ENCODE results near the gene KCNAB1. TPM values are rescaled to one million over a fixed set of nuclear protein-coding genes. Genes with fewer than 3 reads are reported as not detected.

KCNAB1 gene
- total and polyA plus RNA-seq, 2 donors (not counting 3 experiments of a cell fraction or from before 2014, with no cell fraction given): 0.21 TPM; not detected in 1

DNA sequence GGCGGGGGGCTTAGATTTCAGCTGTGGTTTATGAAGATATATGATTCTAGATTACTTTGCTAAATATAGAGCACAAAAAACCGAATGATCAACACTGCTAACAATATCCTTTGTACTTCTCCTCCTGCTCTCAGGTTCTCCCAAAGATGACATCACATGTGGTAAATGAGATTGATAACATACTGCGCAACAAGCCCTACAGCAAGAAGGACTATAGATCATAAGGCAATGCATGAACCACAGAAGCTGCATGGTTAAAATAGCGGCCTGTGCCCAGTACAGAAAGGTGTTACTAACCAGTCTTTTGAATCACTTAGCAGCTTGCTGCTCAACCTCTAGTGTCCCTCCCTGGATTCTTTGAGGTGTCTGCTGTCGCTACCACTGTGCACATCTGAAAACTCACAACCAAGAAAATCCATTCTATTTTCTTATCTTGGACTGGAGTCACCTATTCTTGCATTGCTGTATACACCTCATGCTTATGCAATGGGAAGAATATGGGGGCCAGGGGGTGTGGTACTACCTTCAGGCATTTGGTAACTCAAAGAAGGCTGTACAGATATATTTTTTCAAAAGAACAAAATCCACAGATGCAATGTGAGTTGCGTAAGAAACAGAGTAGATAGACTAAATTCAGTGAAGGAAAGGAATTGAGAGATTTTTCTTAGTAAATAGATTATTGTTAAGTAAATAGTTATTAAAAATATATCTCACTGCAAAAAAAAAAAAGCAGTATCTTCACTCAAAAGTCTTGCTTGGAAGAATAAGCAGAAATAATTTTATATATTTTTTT, 416.3 kb downstream of the KCNAB1 start:
- H3K27ac ChIP-seq (ENCODE audit: insufficient read depth, low read depth, low read length): no peak overlapping the region
- peaks cover 1% of the 10 kb centered on the region for H3K79me2 ChIP-seq (ENCODE audit: control insufficient read depth, insufficient read depth, low read length)
- no peak overlapping the region for H3K4me3 ChIP-seq (replicated peaks in 1 of 3; ENCODE audit: insufficient read depth in 1 of 3, low read depth in 1 of 3, low read length in 3 of 3)
- DNase-seq (ENCODE audit: low read depth, low spot score) (no peak), FAIRE-seq (no peak)
- H3K9me3 ChIP-seq (replicated peaks; ENCODE audit: control insufficient read depth, insufficient read depth, low read length): no peaks in the 10 kb centered on the region
- POLR2A ChIA-PET: no interaction called here
- CTCF ChIA-PET: interaction anchor here (0.7 to 2.8 kb wide), 6 partner anchors 11 to 600 kb away, joined by 3 to 29 read pairs (median 7); partner anchors contain the start of genes SSR3 and TIPARP
- TF ChIP-seq JUN (IDR thresholded peaks at IDR 0.05; ENCODE audit: borderline replicate concordance, insufficient read depth, insufficient read length, low read depth): no peak
- TF ChIP-seq, protein P1, sequence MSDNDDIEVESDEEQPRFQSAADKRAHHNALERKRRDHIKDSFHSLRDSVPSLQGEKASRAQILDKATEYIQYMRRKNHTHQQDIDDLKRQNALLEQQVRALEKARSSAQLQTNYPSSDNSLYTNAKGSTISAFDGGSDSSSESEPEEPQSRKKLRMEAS (IDR thresholded peaks at IDR 0.05; ENCODE audit: insufficient read depth, insufficient read length): no peak
- TF ChIP-seq GATA2 (IDR thresholded peaks at IDR 0.05; ENCODE audit: insufficient read depth, insufficient read length, low read depth, low read length): no peak
- H3K4me2 ChIP-seq (ENCODE audit: insufficient read depth, low read length): no peak overlapping the region
- intact Hi-C loops (cut with micrococcal nuclease): no loop called here
- H3K9me1 ChIP-seq (replicated peaks; ENCODE audit: control insufficient read depth, extremely low read depth, insufficient read depth, low read length): no peaks in the 10 kb centered on the region
- no peak overlapping the region for H2AFZ ChIP-seq (ENCODE audit: low read depth, low read length)
- no TSS peak for BruUV-seq (replicated peaks)
- H3K9ac ChIP-seq (replicated peaks; ENCODE audit: extremely low read depth, insufficient read depth, low read length): no peak overlapping the region
- H3K36me3 ChIP-seq (ENCODE audit: control insufficient read depth in 2 of 2, extremely low read depth in 1 of 2, insufficient read depth in 2 of 2, low read length in 2 of 2): peaks cover 5 to 19% of the 10 kb centered on the region in 2 experiments
- H4K20me1 ChIP-seq (replicated peaks; ENCODE audit: control insufficient read depth, extremely low read depth, insufficient read depth, low read length): no peaks in the 10 kb centered on the region
- no peaks in the 10 kb centered on the region for H3K27me3 ChIP-seq (ENCODE audit: control insufficient read depth in 2 of 2, insufficient read depth in 2 of 2, low read length in 2 of 2)
- H3K4me1 ChIP-seq (ENCODE audit: control insufficient read depth, extremely low read depth, insufficient read depth, low read length): peaks cover 10% of the 10 kb centered on the region
- dilution Hi-C loops (cut with MboI; ENCODE audit: extremely low pct_ligation_motif_present, low sequenced_read_pairs): no loop called here

DNA sequence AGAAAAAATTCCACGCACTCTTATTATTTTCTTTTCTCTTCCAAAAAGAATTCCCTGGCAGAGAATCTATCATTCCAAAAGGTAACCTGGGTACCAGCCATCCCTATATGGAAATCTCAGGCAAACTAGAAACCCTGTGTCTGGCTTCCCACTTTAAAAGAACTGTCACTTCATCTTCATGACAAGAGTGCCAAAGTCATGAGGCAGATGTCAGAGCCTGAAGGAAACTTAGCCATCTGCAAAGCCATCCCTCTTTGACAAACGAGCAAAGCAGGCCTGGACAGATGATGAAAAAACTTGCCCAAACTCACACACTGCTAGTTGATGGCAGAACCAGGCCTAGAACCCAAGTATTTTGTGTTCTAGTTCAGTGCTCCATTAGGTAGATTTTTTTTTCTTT, 418.7 kb downstream of the KCNAB1 start:
- Histone ChIP-seq H3K9me1 (replicated peaks; ENCODE audit: control insufficient read depth, extremely low read depth, insufficient read depth, low read length) (no peaks in the 10 kb centered on the region), H3K9ac (replicated peaks; ENCODE audit: extremely low read depth, insufficient read depth, low read length) (no peak overlapping the region), H3K36me3 (ENCODE audit: control insufficient read depth in 2 of 2, extremely low read depth in 1 of 2, insufficient read depth in 2 of 2, low read length in 2 of 2) (peaks cover 7 to 31% of the 10 kb centered on the region in 2 experiments), H4K20me1 (replicated peaks; ENCODE audit: control insufficient read depth, extremely low read depth, insufficient read depth, low read length) (no peaks in the 10 kb centered on the region), H3K4me3 (replicated peaks in 1 of 3; ENCODE audit: insufficient read depth in 1 of 3, low read depth in 1 of 3, low read length in 3 of 3) (no peak overlapping the region), H3K4me1 (ENCODE audit: control insufficient read depth, extremely low read depth, insufficient read depth, low read length) (peaks cover 32% of the 10 kb centered on the region), H3K27me3 (ENCODE audit: control insufficient read depth in 2 of 2, insufficient read depth in 2 of 2, low read length in 2 of 2) (no peaks in the 10 kb centered on the region), H3K9me3 (replicated peaks; ENCODE audit: control insufficient read depth, insufficient read depth, low read length) (no peaks in the 10 kb centered on the region), H2AFZ (ENCODE audit: low read depth, low read length) (no peak overlapping the region), H3K27ac (ENCODE audit: insufficient read depth, low read depth, low read length) (no peak overlapping the region), H3K79me2 (ENCODE audit: control insufficient read depth, insufficient read depth, low read length) (peaks cover 10% of the 10 kb centered on the region), H3K4me2 (ENCODE audit: insufficient read depth, low read length) (no peak overlapping the region)
- no peak for TF ChIP-seq GATA2 (IDR thresholded peaks at IDR 0.05; ENCODE audit: insufficient read depth, insufficient read length, low read depth, low read length)
- peak; percentile 24 for TF ChIP-seq POLR2AphosphoS5 (IDR thresholded peaks at IDR 0.05; ENCODE audit: insufficient read depth, low read depth, low read length)
- ChIA-PET CTCF (no interaction called here), POLR2A (no interaction called here)
- FAIRE-seq (no peak), DNase-seq (ENCODE audit: low read depth, low spot score) (no peak)
- no TSS peak for BruUV-seq (replicated peaks)
- dilution Hi-C loops (cut with MboI; ENCODE audit: extremely low pct_ligation_motif_present, low sequenced_read_pairs) (no loop called here), intact Hi-C loops (cut with micrococcal nuclease) (no loop called here)

All from endothelial cell of umbilical vein (primary cell).